WERI-Rb-1 (cell line): Measurements from ENCODE around the gene TEKT4.
"Not testable (repeated sequence)": the region's sequence is repeated elsewhere in the genome, so short reads cannot be mapped to it uniquely, and the experiment has no call there.

Source experiments
- DNase-seq: peaks from one replicate; pipeline ENCODE4 v3.0.0-alpha.2; 2020
- H3K27ac ChIP-seq: fragments of 250-450 bp; sonication (Bioruptor Pico); 2 replicates; pipeline ENCODE4 v1.5.1; 2020; ENCODE audit warnings: mild to moderate bottlenecking, moderate library complexity
- H3K27me3 ChIP-seq: fragments of 250-450 bp; sonication (Bioruptor Pico); 2 replicates; pipeline ENCODE4 v1.5.1; 2021; ENCODE audit warnings: mild to moderate bottlenecking, low read depth, moderate library complexity; ENCODE audit not compliant: insufficient read depth, severe bottlenecking
- H3K36me3 ChIP-seq: fragments of 250-450 bp; sonication (Bioruptor Pico); 2 replicates; pipeline ENCODE4 v1.5.1; 2020; ENCODE audit warnings: mild to moderate bottlenecking, moderate library complexity
- H3K4me3 ChIP-seq: 2 replicates; pipeline ENCODE4 v1.5.1; 2011; ENCODE audit warnings: low read depth, mild to moderate bottlenecking, control low read depth, low read length
- H3K9me3 ChIP-seq: fragments of 250-450 bp; sonication (Bioruptor Pico); 2 replicates; pipeline ENCODE4 v1.5.1; 2021; ENCODE audit warnings: mild to moderate bottlenecking, moderate library complexity; ENCODE audit not compliant: severe bottlenecking
- TF ChIP-seq, protein P1 (sequence below): IDR thresholded peaks from 2 replicates; pipeline ENCODE4 v1.5.1; 2011; ENCODE audit warnings: low read depth, mild to moderate bottlenecking, control low read depth, inconsistent platforms, low read length

Gene TEKT4

DNA sequence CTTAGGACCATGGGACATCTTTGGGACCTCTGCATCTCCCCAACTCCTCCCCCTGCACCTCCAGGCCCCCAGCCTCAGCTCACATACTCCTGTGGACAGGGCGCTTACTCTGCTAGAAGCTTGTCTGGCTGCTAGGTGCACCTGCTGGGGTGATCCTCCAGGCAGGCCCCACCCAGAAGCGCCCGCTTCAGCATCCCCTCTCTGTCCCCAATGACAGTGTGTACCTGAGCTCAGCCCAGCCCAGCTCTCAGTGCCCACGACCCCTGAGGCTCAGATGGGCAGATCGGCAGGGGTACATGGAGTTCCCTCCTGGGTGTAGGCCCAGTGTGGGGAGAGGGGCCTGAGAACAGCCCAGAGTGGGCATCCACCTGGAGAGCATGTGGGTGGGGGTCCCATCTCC, 5.9 kb downstream of the TEKT4 start:
- Histone ChIP-seq H3K27ac (no peak overlapping the region), H3K9me3 (no peaks in the 10 kb centered on the region), H3K4me3 (no peak overlapping the region), H3K36me3 (no peaks in the 10 kb centered on the region), H3K27me3 (peaks cover 19% of the 10 kb centered on the region)
- TF ChIP-seq, protein P1, sequence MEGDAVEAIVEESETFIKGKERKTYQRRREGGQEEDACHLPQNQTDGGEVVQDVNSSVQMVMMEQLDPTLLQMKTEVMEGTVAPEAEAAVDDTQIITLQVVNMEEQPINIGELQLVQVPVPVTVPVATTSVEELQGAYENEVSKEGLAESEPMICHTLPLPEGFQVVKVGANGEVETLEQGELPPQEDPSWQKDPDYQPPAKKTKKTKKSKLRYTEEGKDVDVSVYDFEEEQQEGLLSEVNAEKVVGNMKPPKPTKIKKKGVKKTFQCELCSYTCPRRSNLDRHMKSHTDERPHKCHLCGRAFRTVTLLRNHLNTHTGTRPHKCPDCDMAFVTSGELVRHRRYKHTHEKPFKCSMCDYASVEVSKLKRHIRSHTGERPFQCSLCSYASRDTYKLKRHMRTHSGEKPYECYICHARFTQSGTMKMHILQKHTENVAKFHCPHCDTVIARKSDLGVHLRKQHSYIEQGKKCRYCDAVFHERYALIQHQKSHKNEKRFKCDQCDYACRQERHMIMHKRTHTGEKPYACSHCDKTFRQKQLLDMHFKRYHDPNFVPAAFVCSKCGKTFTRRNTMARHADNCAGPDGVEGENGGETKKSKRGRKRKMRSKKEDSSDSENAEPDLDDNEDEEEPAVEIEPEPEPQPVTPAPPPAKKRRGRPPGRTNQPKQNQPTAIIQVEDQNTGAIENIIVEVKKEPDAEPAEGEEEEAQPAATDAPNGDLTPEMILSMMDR = no peak
- no peak for DNase-seq

DNA sequence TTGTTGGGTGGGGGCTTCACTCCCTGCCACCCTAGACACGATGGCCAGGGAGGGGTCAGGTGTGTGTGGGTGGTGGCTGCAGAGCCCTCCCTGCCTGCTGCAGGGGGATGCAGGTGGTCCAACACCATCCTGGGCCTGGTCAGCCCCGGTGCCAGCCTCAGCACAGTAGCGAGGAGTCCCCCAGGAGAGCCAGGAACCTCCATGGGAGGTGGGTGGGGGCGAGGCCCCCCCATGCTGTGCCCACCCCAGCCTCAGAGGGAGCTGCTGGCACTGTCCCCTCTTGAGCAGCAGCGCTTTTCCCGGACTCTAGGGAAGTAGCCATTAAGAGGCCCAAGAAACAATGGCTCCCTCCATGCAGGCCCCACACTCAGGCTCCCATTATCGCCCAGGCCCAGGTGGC, 7.3 kb downstream of the TEKT4 start:
- not testable (repeated sequence) for H3K36me3 ChIP-seq, H3K4me3 ChIP-seq, H3K9me3 ChIP-seq, H3K27ac ChIP-seq, DNase-seq
- peaks cover 13% of the 10 kb centered on the region for H3K27me3 ChIP-seq

DNA sequence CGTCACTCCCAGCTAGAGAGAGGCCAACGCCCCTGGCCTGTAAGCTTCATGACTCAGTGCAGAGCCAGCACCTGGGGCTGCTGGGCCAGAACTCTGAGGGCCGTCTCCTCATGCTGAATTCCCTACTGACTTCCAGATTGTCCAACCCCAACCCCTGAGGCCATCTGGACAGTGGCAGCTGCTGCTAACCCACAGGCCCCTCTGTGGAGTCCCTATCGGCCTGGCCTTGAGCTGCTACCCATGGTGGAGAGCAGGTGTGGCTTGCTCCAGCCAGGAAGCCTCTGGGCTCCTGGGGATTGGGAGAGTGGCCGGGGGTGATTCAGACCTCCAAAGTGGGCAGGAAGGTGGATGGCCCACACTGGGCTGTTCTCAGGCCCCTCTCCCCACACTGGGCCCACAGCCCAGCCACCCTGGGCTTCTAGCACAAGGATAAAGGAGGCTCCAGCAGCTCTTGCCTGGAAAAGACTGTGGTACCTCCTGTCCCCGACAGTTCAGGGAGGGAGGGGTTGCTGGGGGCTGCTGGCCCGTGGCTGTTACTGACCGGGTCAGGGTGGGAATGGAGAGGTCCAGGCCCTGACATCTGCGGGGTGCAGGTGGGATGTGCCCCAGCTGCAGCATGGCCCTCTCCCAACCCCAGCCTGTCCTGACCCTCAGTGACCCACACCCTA, 8.2 kb downstream of the TEKT4 start:
- H3K27ac ChIP-seq = no peak overlapping the region
- H3K27me3 ChIP-seq = peaks cover 8% of the 10 kb centered on the region
- no peaks in the 10 kb centered on the region for H3K9me3 ChIP-seq
- no peak overlapping the region for H3K4me3 ChIP-seq
- no peaks in the 10 kb centered on the region for H3K36me3 ChIP-seq
- no peak for DNase-seq
- TF ChIP-seq, protein P1 = no peak

DNA sequence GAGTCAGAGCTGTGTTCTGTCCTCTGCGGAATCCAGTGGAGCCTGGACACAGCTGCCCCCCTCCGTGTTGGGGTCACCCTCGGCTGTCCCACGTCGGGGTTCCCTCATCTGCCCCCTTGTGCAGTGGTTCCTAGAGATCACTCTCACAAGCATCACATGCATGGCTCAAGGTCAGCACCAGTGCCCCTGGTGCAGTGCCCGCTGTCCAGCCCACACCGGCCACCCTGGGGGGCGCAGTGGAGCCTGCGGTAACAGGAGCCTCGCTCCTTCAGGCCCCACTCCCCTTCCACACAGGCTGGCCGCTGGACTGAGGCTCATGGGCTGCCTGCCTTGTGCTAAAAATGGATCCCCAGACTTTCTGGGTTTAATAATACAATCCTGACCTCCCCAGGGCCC, 8.8 kb downstream of the TEKT4 start:
- no peak for DNase-seq
- Histone ChIP-seq H3K9me3 (no peaks in the 10 kb centered on the region), H3K4me3 (no peak overlapping the region), H3K36me3 (no peaks in the 10 kb centered on the region), H3K27ac (no peak overlapping the region), H3K27me3 (peaks cover 11% of the 10 kb centered on the region)
- TF ChIP-seq, protein P1 = no peak

DNA sequence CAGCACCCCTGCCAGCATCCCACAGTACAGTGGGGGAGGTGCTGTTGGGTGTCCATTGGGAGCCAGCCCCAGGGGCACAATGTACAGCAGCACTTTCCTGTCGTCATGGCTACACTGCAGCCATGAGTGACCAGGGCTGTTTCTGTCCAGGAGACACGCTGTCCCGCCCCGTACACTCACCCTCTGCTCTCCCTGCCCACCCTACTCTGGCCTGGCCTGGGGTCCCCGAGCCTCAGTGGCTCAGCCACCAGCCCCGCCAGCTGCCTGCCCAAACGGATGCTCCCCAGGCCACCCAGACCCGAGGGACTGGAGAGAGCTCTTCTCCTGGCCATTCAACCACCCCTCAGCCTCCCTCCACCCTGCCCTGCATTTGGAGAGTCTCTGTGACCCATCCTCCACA, 9.3 kb downstream of the TEKT4 start:
- no peak for DNase-seq
- Histone ChIP-seq H3K36me3 (no peaks in the 10 kb centered on the region), H3K4me3 (no peak overlapping the region), H3K27ac (no peak overlapping the region), H3K9me3 (no peaks in the 10 kb centered on the region), H3K27me3 (peaks cover 14% of the 10 kb centered on the region)
- TF ChIP-seq, protein P1 = no peak

DNA sequence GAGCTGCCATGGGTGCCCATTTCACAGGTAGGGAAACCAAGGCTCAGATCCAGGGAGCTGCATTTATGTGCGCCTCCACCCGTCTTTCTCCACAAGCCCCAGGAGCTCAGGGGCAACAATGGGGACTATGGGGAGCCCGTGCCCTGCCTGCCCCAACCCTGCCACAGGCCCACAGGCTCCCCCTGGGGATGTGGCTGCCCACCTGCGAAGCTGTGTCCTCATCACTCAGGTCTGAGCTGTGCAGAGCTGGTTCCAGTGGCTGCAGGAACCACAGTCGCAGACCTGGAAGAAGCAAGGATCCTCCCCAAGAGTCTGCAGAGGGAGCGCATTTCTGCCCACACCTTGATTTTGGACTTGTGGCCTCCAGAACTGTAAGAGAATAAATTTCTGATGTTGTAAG, 9.8 kb downstream of the TEKT4 start:
- no peaks in the 10 kb centered on the region for H3K9me3 ChIP-seq
- no peak overlapping the region for H3K27ac ChIP-seq
- no peak for DNase-seq
- no peaks in the 10 kb centered on the region for H3K36me3 ChIP-seq
- TF ChIP-seq, protein P1 = no peak
- H3K4me3 ChIP-seq = no peak overlapping the region
- peaks cover 14% of the 10 kb centered on the region for H3K27me3 ChIP-seq
